IMR-90 (cell line): ENCODE results near the gene CCN5. TPM values are rescaled to one million over a fixed set of nuclear protein-coding genes. Genes with fewer than 3 reads are reported as not detected.

Experiments
- ATAC-seq: fragments of 200-7000 bp; cut with Tn5 transposase; 2 replicates; pipeline ENCODE4 v1.9.1; 2020; ENCODE audit warnings: low read depth, mild to moderate bottlenecking, moderate library complexity
- BruUV-seq: library from RNA; stranded (reverse); fragments of 400-500 nt; replicated peaks from 2 replicates; lab custom pipeline; 2021; lab: Mats Ljungman, UMichigan
- CTCF ChIA-PET: fragments of 300-600 bp; formaldehyde crosslinking; extraction: SDS; loops from one replicate; lab custom pipeline; 2021; ENCODE audit warnings: antibody characterized with exemption; lab: Yijun Ruan, JAX
- POLR2A ChIA-PET: fragments of 300-600 bp; sonication (Branson Sonifier 250); formaldehyde crosslinking; loops from one replicate; lab custom pipeline; 2022; ENCODE audit warnings: antibody characterized with exemption; ENCODE audit not compliant: unreplicated experiment; lab: Charles Lee
- DNase-seq: peaks from one replicate; pipeline ENCODE4 v3.0.0; 2013
- H2AFZ ChIP-seq: replicated peaks from 2 replicates; pipeline ENCODE3; 2013; ENCODE audit warnings: low read length, mild to moderate bottlenecking; ENCODE audit not compliant: poor library complexity
- H2AK5ac ChIP-seq: 2 replicates; pipeline ENCODE4 v1.6.1; 2013; ENCODE audit warnings: low read depth, low read length, inconsistent platforms
- H2AK9ac ChIP-seq: replicated peaks from 2 replicates; pipeline ENCODE3; 2013; ENCODE audit warnings: mild to moderate bottlenecking, low read depth, low read length, moderate library complexity; ENCODE audit not compliant: poor library complexity
- H2BK120ac ChIP-seq: 2 replicates; pipeline ENCODE4 v1.6.1; 2013; ENCODE audit warnings: low read depth, low read length, inconsistent platforms
- H2BK15ac ChIP-seq: 3 replicates; pipeline ENCODE4 v1.6.1; 2013; ENCODE audit warnings: low read depth, low read length, inconsistent platforms
- H2BK20ac ChIP-seq: 2 replicates; pipeline ENCODE4 v1.6.1; 2013; ENCODE audit warnings: low read depth, mild to moderate bottlenecking, inconsistent platforms, low read length, moderate library complexity
- H2BK5ac ChIP-seq: 2 replicates; pipeline ENCODE4 v1.6.1; 2013; ENCODE audit warnings: mild to moderate bottlenecking, low read depth, low read length, inconsistent platforms; ENCODE audit not compliant: poor library complexity, severe bottlenecking
- H3K14ac ChIP-seq: replicated peaks from 2 replicates; pipeline ENCODE4 v1.6.1; 2013; ENCODE audit warnings: low read depth, low read length, inconsistent platforms
- H3K18ac ChIP-seq: 2 replicates; pipeline ENCODE4 v1.6.1; 2013; ENCODE audit warnings: low read depth, low read length, control low read depth
- H3K23ac ChIP-seq: 2 replicates; pipeline ENCODE4 v1.6.1; 2013; ENCODE audit warnings: low read depth, low read length, inconsistent platforms
- H3K27ac ChIP-seq: 2 replicates; pipeline ENCODE4 v1.5.1; 2013; ENCODE audit warnings: mild to moderate bottlenecking, control low read depth, low read length; ENCODE audit not compliant: insufficient read depth
- H3K27me3 ChIP-seq: 2 replicates; pipeline ENCODE4 v1.6.1; 2013; ENCODE audit warnings: low read length; ENCODE audit not compliant: control insufficient read depth, insufficient read depth
- H3K36me3 ChIP-seq: 2 replicates; pipeline ENCODE4 v1.6.1; 2013; ENCODE audit warnings: low read length, mixed read lengths; ENCODE audit not compliant: control insufficient read depth, insufficient read depth
- H3K4ac ChIP-seq: 2 replicates; pipeline ENCODE4 v1.6.1; 2013; ENCODE audit warnings: low read depth, low read length, inconsistent platforms
- H3K4me1 ChIP-seq: 2 replicates; pipeline ENCODE4 v1.6.1; 2013; ENCODE audit warnings: low read length, mixed read lengths; ENCODE audit not compliant: control insufficient read depth, insufficient read depth
- H3K4me2 ChIP-seq: 2 replicates; pipeline ENCODE4 v1.6.1; 2013; ENCODE audit warnings: low read depth, mild to moderate bottlenecking, control low read depth, low read length, moderate library complexity
- H3K4me3 ChIP-seq: 2 replicates; pipeline ENCODE4 v1.5.1; 2013; ENCODE audit warnings: low read depth, mild to moderate bottlenecking, control low read depth, low read length, moderate library complexity; ENCODE audit not compliant: insufficient read depth
- H3K56ac ChIP-seq: 2 replicates; pipeline ENCODE4 v1.6.1; 2013; ENCODE audit warnings: low read length, inconsistent platforms; ENCODE audit not compliant: insufficient read depth; ENCODE audit errors: extremely low read depth
- H3K79me1 ChIP-seq, 2 experiments: 2 replicates each; pipeline ENCODE4 v1.6.1; 2013; ENCODE audit warnings: low read length in 2 of 2, inconsistent platforms in 1 of 2, low read depth in 1 of 2
- H3K9ac ChIP-seq: 2 replicates; pipeline ENCODE4 v1.6.1; 2013; ENCODE audit warnings: low read depth, low read length, control low read depth
- H3K9me1 ChIP-seq: 2 replicates; pipeline ENCODE4 v1.6.1; 2013; ENCODE audit warnings: low read length, inconsistent platforms; ENCODE audit not compliant: insufficient read depth
- H3K9me3 ChIP-seq: 2 replicates; pipeline ENCODE4 v1.6.1; 2013; ENCODE audit warnings: low read length; ENCODE audit not compliant: control insufficient read depth, insufficient read depth
- H4K20me1 ChIP-seq: 2 replicates; pipeline ENCODE4 v1.6.1; 2013; ENCODE audit warnings: low read length, inconsistent platforms; ENCODE audit not compliant: insufficient read depth
- H4K5ac ChIP-seq: 2 replicates; pipeline ENCODE4 v1.6.1; 2013; ENCODE audit warnings: mild to moderate bottlenecking, low read depth, low read length, control low read depth
- H4K8ac ChIP-seq, 2 experiments: 2 replicates each; pipeline ENCODE4 v1.6.1; 2013; ENCODE audit warnings: low read depth in 2 of 2, low read length in 2 of 2, control low read depth in 1 of 2, inconsistent platforms in 1 of 2
- H4K91ac ChIP-seq: 2 replicates; pipeline ENCODE4 v1.6.1; 2013; ENCODE audit warnings: low read depth, low read length, inconsistent platforms; ENCODE audit not compliant: insufficient read depth
- BHLHE40 ChIP-seq: fragments of 150-350 bp; IDR thresholded peaks from 2 replicates; pipeline ENCODE4 v1.6.1; 2016; ENCODE audit warnings: mild to moderate bottlenecking, low read depth, low read length
- CEBPB ChIP-seq: IDR thresholded peaks from 2 replicates; pipeline ENCODE4 v1.6.1; 2012; ENCODE audit warnings: low read depth, low read length, improper control_type of control experiment
- CHD1 ChIP-seq: IDR thresholded peaks from 2 replicates; pipeline ENCODE4 v1.6.1; 2012; ENCODE audit warnings: low read depth, low read length, improper control_type of control experiment
- MAFK ChIP-seq: IDR thresholded peaks from 2 replicates; pipeline ENCODE4 v1.6.1; 2012; ENCODE audit warnings: low read depth, low read length, improper control_type of control experiment
- MXI1 ChIP-seq: IDR thresholded peaks from 2 replicates; pipeline ENCODE4 v1.6.1; 2012; ENCODE audit warnings: low read depth, mild to moderate bottlenecking, low read length, moderate library complexity, borderline replicate concordance
- NFE2L2 ChIP-seq: fragments of 150-350 bp; IDR thresholded peaks from 2 replicates; pipeline ENCODE4 v1.6.1; 2016; ENCODE audit warnings: low read depth, mild to moderate bottlenecking, low read length
- POLR2A ChIP-seq: IDR thresholded peaks from 2 replicates; pipeline ENCODE4 v1.6.1; 2012; ENCODE audit warnings: mild to moderate bottlenecking, low read depth, low read length
- RCOR1 ChIP-seq: IDR thresholded peaks from 2 replicates; pipeline ENCODE4 v1.6.1; 2012; ENCODE audit warnings: mild to moderate bottlenecking, low read length, improper control_type of control experiment; ENCODE audit not compliant: insufficient replicate concordance
- SMC3 ChIP-seq: fragments of 150-350 bp; IDR thresholded peaks from 2 replicates; pipeline ENCODE4 v1.6.1; 2016; ENCODE audit warnings: low read depth, mild to moderate bottlenecking, antibody characterized with exemption, low read length, moderate library complexity
- WGBS, 2 experiments: methylation state at CpG; one replicate each; pipeline versions ENCODE4 v1.1.5 to v1.1.7; 2013; ENCODE audit warnings: missing lambda C conversion rate in 2 of 2; ENCODE audit not compliant: insufficient read length in 1 of 2; ENCODE audit errors: extremely low coverage in 2 of 2; 5-methylcytosine and 5-hydroxymethylcytosine counted together
- dilution Hi-C: fragments of 300-500 bp; cut with HindIII; formaldehyde crosslinking; loops from one replicate; pipeline ENCODE4 v1.14.3; 2018; ENCODE audit warnings: low sequenced_read_pairs; ENCODE audit not compliant: unreplicated experiment
- in situ Hi-C: fragments of 300-500 bp; cut with MboI; formaldehyde crosslinking; loops from 3 replicates; pipeline ENCODE4 v1.14.3; 2019; ENCODE audit warnings: low sequenced_read_pairs, inconsistent platforms, mixed read lengths
- intact Hi-C: fragments of 100-400 bp; cut with micrococcal nuclease; formaldehyde crosslinking; loops from 2 replicates; pipeline ENCODE4 v1.10.0; 2022
- polyA plus RNA-seq, 3 experiments: library from polyadenylated mRNA; depleted of rRNA; stranded (reverse); fragments of >200 nt; gene quantifications; 2 replicates each; pipeline ENCODE4 v1.2.3, GENCODE V29; 2012; ENCODE audit warnings: low replicate concordance in 1 of 3
- total RNA-seq: library from RNA; depleted of rRNA; stranded (reverse); fragments of >200 nt; gene quantifications from 2 replicates; pipeline ENCODE4 v1.2.3, GENCODE V29; 2012

CCN5 gene
- total and polyA plus RNA-seq, 2 of the 4 experiments (the other 2 are of a cell fraction): not detected

DNA sequence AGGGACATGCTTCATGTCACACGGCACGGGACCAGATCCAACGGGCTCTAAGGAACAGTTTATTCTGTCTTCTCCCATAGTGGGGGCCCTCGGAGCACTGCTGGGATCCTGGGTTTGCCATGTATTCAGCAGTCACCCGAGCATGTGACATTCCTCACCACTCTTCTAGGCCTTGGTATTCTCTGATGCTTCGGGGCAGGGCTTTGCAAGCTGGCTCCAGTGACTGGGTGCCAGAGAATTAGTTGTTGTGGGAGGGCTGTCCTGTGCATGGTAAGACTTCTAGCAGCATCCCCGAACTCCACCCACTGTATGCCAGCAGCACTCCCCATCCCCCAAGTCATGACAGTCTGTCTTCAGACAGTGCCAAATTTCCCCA is 5.4 kb downstream of the CCN5 start:
- TF ChIP-seq SMC3: no peak
- TF ChIP-seq MXI1: no peak
- TF ChIP-seq CHD1: no peak
- no peak for TF ChIP-seq RCOR1
- no peak for TF ChIP-seq NFE2L2
- TF ChIP-seq CEBPB: no peak
- no peak for TF ChIP-seq POLR2A
- no peak; the same call in 1 of the 2 replicates for TF ChIP-seq BHLHE40
- TF ChIP-seq MAFK: no peak
- Histone ChIP-seq H3K4ac (peak overlapping the region; percentile 52), H3K27ac (peak overlapping the region; percentile 39; the same call in 1 of the 2 replicates), H4K91ac (peak overlapping the region; percentile 37), H3K36me3 (no peaks in the 10 kb centered on the region), H3K9ac (peak overlapping the region; percentile 10), H3K23ac (no peak overlapping the region), H3K4me2 (0 out of 2 replicates have a peak overlapping the region, but pooled peaks have one; percentile 6), H3K79me1 (no peaks in the 10 kb centered on the region), H2AK9ac (no peak overlapping the region), H3K9me3 (no peaks in the 10 kb centered on the region), H2AK5ac (peak overlapping the region; percentile 25), H3K27me3 (peaks cover 4% of the 10 kb centered on the region; the same call in 1 of the 2 replicates), H2AFZ (peak overlapping the region; percentile 46), H3K18ac (peak overlapping the region; percentile 33), H2BK20ac (peak overlapping the region; percentile 60; the same call in 1 of the 2 replicates), H2BK120ac (peak overlapping the region; percentile 59; the same call in 1 of the 2 replicates), H3K14ac (0 out of 2 replicates have a peak overlapping the region, but pooled peaks have one; percentile 26), H4K8ac (peak overlapping the region; percentile 4 to 48; a peak in 3 of 4 replicates), H3K4me3 (no peak overlapping the region), H2BK15ac (peak overlapping the region; percentile 47; the same call in 1 of the 3 replicates), H2BK5ac (peak overlapping the region; percentile 33), H3K56ac (no peak overlapping the region), H4K5ac (peak overlapping the region; percentile 25), H3K9me1 (peaks cover 5% of the 10 kb centered on the region; the same call in 1 of the 2 replicates), H3K4me1 (peaks cover 5% of the 10 kb centered on the region; the same call in 1 of the 2 replicates), H4K20me1 (no peaks in the 10 kb centered on the region; the same call in 1 of the 2 replicates)
- dilution Hi-C loops (no loop called here), in situ Hi-C loops (no loop called here), intact Hi-C loops (loop anchor here (2.0 kb wide), 1 partner anchor 28 kb away; no protein-coding TSS in a partner anchor)
- ChIA-PET POLR2A (no interaction called here), CTCF (interaction anchor here (1.5 to 1.7 kb wide), 2 partner anchors 8 to 13 kb away, joined by 4 to 6 read pairs; no protein-coding TSS in a partner anchor)
- ATAC-seq (peak; percentile 75), DNase-seq (peak; percentile 25)
- no TSS peak for BruUV-seq
- WGBS, 2 experiments: no CpG with 5 or more reads among the region's 7 CpGs
